Activated CD8-positive, alpha-beta T cell treated with anti-CD3 and anti-CD28 coated beads, Interleukin-2, amount 10 ng/mL, durations not matched to agents 7 days and 5 days (primary cell): ENCODE results near the gene ZNF311. TPM values are rescaled to one million over a fixed set of nuclear protein-coding genes. Genes with fewer than 3 reads are reported as not detected.
A peak's percentile ranks its signal among the peaks of the same experiment; 100 is the strongest.

Source experiments
- ATAC-seq: fragments of 150-1000 bp; cut with Tn5 transposase; one replicate; pipeline ENCODE4 v1.10.0; 2021; ENCODE audit warnings: moderate library complexity
- CTCF ChIA-PET: fragments of 350-600 bp; sonication (Branson Sonifier 250); formaldehyde crosslinking; loops from one replicate; lab custom pipeline; 2021; ENCODE audit warnings: antibody characterized with exemption; lab: Charles Lee
- POLR2A ChIA-PET: fragments of 350-600 bp; sonication (Branson Sonifier 250); formaldehyde crosslinking; loops from one replicate; lab custom pipeline; 2021; ENCODE audit warnings: antibody characterized with exemption; lab: Charles Lee
- DNase-seq: peaks from one replicate; pipeline ENCODE4 v3.0.0-alpha.2; 2020
- H3K27ac Mint-ChIP-seq: one replicate; pipeline ENCODE4 v1.8.0; 2021; ENCODE audit warnings: mild to moderate bottlenecking, mixed read lengths
- H3K27me3 Mint-ChIP-seq: one replicate; pipeline ENCODE4 v1.8.0; 2021; ENCODE audit warnings: low read depth, mixed read lengths
- H3K36me3 Mint-ChIP-seq: one replicate; pipeline ENCODE4 v1.8.0; 2021; ENCODE audit warnings: low read depth, mixed read lengths
- H3K4me1 Mint-ChIP-seq: one replicate; pipeline ENCODE4 v1.8.0; 2021; ENCODE audit warnings: low read depth, mixed read lengths
- H3K4me3 Mint-ChIP-seq: one replicate; pipeline ENCODE4 v1.8.0; 2021; ENCODE audit warnings: mild to moderate bottlenecking, mixed read lengths
- H3K9me3 Mint-ChIP-seq: one replicate; pipeline ENCODE4 v1.8.0; 2022; ENCODE audit warnings: mixed read lengths; ENCODE audit not compliant: insufficient read depth
- total RNA-seq, 2 experiments: library from RNA; stranded (reverse); gene quantifications; one replicate each; pipeline ENCODE4 v1.2.3, GENCODE V29; 2021

ZNF311 gene
- under 1 TPM; 0.39 to 0.40 TPM for total RNA-seq

GRCh38 chr6:29005183-29005885, at the start of gene ZNF311:
TSS of gene ZNF311 (minus strand) at chr6:29005315. CDS start at chr6:29003954, 1,361 bp downstream.
- peak within 1 kb of the TSS; percentile 89 for H3K27ac Mint-ChIP-seq
- ChIA-PET POLR2A (interaction anchor here (1.0 kb wide), 1 partner anchor 11 kb away, joined by 3 read pairs; no protein-coding TSS in a partner anchor), CTCF (interaction anchor here (0.6 to 2.9 kb wide), 3 partner anchors 11 to 308 kb away, joined by 3 to 12 read pairs (median 5); no protein-coding TSS in a partner anchor)

GRCh38 chr6:29051680-29052079, 46.6 kb upstream of the ZNF311 start:
- Mint-ChIP-seq H3K27me3 (peaks cover 17% of the 10 kb centered on the region), H3K36me3 (no peaks in the 10 kb centered on the region), H3K4me3 (no peak overlapping the region), H3K4me1 (no peaks in the 10 kb centered on the region), H3K9me3 (no peaks in the 10 kb centered on the region), H3K27ac (no peak overlapping the region)
- no peak for DNase-seq
- ATAC-seq = no peak
- ChIA-PET POLR2A (no interaction called here), CTCF (no interaction called here)

More at GRCh38 chr6:29005183-29005885, at the start of gene ZNF311:
- Mint-ChIP-seq H3K4me1 (peaks cover 21% of the 10 kb centered on the region), H3K9me3 (peaks cover 12% of the 10 kb centered on the region), H3K27me3 (peaks cover 14% of the 10 kb centered on the region), H3K4me3 (peak within 1 kb of the TSS; percentile 80), H3K36me3 (peaks cover 18% of the 10 kb centered on the region)
- DNase-seq (peak; percentile 62), ATAC-seq (peak; percentile 92)

GRCh38 chr6:29045075-29045474, 40.0 kb upstream of the ZNF311 start, which contains the start of gene OR2W1:
TSS of gene OR2W1 (minus strand) at chr6:29045175. CDS start at chr6:29045175, 0 bp downstream.
- no peak within 1 kb of the TSS for H3K27ac Mint-ChIP-seq
- POLR2A ChIA-PET = no interaction called here

GRCh38 chr6:29035951-29036350, 30.8 kb upstream of the ZNF311 start:
- Mint-ChIP-seq H3K27me3 (peaks cover 20% of the 10 kb centered on the region), H3K4me3 (no peak overlapping the region), H3K9me3 (no peaks in the 10 kb centered on the region), H3K4me1 (no peaks in the 10 kb centered on the region), H3K36me3 (no peaks in the 10 kb centered on the region), H3K27ac (no peak overlapping the region)
- ATAC-seq (no peak), DNase-seq (no peak)
- ChIA-PET POLR2A (no interaction called here), CTCF (no interaction called here)

More at GRCh38 chr6:29045075-29045474, 40.0 kb upstream of the ZNF311 start, which contains the start of gene OR2W1:
- DNase-seq (no peak), ATAC-seq (no peak)
- peaks cover 20% of the 10 kb centered on the region for H3K27me3 Mint-ChIP-seq
- H3K9me3 Mint-ChIP-seq = no peaks in the 10 kb centered on the region
- H3K4me3 Mint-ChIP-seq = no peak within 1 kb of the TSS
- H3K36me3 Mint-ChIP-seq = no peaks in the 10 kb centered on the region
- CTCF ChIA-PET = no interaction called here
- no peaks in the 10 kb centered on the region for H3K4me1 Mint-ChIP-seq

GRCh38 chr6:29028821-29029220, 23.7 kb upstream of the ZNF311 start:
- H3K27me3 Mint-ChIP-seq = peaks cover 43% of the 10 kb centered on the region
- POLR2A ChIA-PET = no interaction called here
- no peaks in the 10 kb centered on the region for H3K9me3 Mint-ChIP-seq
- no peak overlapping the region for H3K27ac Mint-ChIP-seq
- ATAC-seq (no peak), DNase-seq (no peak)
- no peak overlapping the region for H3K4me3 Mint-ChIP-seq
- CTCF ChIA-PET = no interaction called here
- H3K4me1 Mint-ChIP-seq = no peaks in the 10 kb centered on the region
- no peaks in the 10 kb centered on the region for H3K36me3 Mint-ChIP-seq

GRCh38 chr6:29025927-29026585, 20.9 kb upstream of the ZNF311 start:
- no peaks in the 10 kb centered on the region for H3K4me1 Mint-ChIP-seq
- H3K27ac Mint-ChIP-seq = no peak overlapping the region
- H3K9me3 Mint-ChIP-seq = no peaks in the 10 kb centered on the region
- H3K4me3 Mint-ChIP-seq = no peak overlapping the region
- no peak for DNase-seq
- ChIA-PET POLR2A (no interaction called here), CTCF (no interaction called here)
- H3K27me3 Mint-ChIP-seq = peaks cover 54% of the 10 kb centered on the region
- H3K36me3 Mint-ChIP-seq = no peaks in the 10 kb centered on the region
- ATAC-seq = no peak

GRCh38 chr6:29021434-29021833, 16.3 kb upstream of the ZNF311 start:
- H3K4me1 Mint-ChIP-seq = peaks cover 3% of the 10 kb centered on the region
- no peaks in the 10 kb centered on the region for H3K9me3 Mint-ChIP-seq
- ATAC-seq (no peak), DNase-seq (no peak)
- CTCF ChIA-PET = interaction anchor here (2.9 kb wide), 1 partner anchor 183 kb away, joined by 18 read pairs; no protein-coding TSS in a partner anchor
- no peaks in the 10 kb centered on the region for H3K36me3 Mint-ChIP-seq
- no peak overlapping the region for H3K4me3 Mint-ChIP-seq
- no peak overlapping the region for H3K27ac Mint-ChIP-seq
- H3K27me3 Mint-ChIP-seq = peaks cover 41% of the 10 kb centered on the region
- POLR2A ChIA-PET = no interaction called here

GRCh38 chr6:29019629-29020028, 14.5 kb upstream of the ZNF311 start:
- H3K4me1 Mint-ChIP-seq = peaks cover 12% of the 10 kb centered on the region
- peaks cover 4% of the 10 kb centered on the region for H3K36me3 Mint-ChIP-seq
- ATAC-seq (no peak), DNase-seq (no peak)
- H3K27ac Mint-ChIP-seq = no peak overlapping the region
- H3K9me3 Mint-ChIP-seq = peaks cover 5% of the 10 kb centered on the region
- CTCF ChIA-PET = interaction anchor here (2.9 kb wide), 1 partner anchor 182 kb away, joined by 18 read pairs; no protein-coding TSS in a partner anchor
- peaks cover 31% of the 10 kb centered on the region for H3K27me3 Mint-ChIP-seq
- H3K4me3 Mint-ChIP-seq = no peak overlapping the region
- POLR2A ChIA-PET = no interaction called here

GRCh38 chr6:29017428-29017802, 12.3 kb upstream of the ZNF311 start:
- ATAC-seq = no peak
- no peak overlapping the region for H3K27ac Mint-ChIP-seq
- H3K27me3 Mint-ChIP-seq = peaks cover 34% of the 10 kb centered on the region

GRCh38 chr6:29016559-29017427, 11.7 kb upstream of the ZNF311 start:
- ATAC-seq (peak; percentile 90), DNase-seq (peak; percentile 90)
- H3K27ac Mint-ChIP-seq = peak overlapping the region; percentile 83
- H3K36me3 Mint-ChIP-seq = peaks cover 4% of the 10 kb centered on the region
- peaks cover 5% of the 10 kb centered on the region for H3K9me3 Mint-ChIP-seq
- ChIA-PET POLR2A (interaction anchor here (0.6 to 1.0 kb wide), 5 partner anchors 11 to 1121 kb away, joined by 3 to 6 read pairs (median 3); partner anchors contain the start of gene ZNF311), CTCF (interaction anchor here (0.6 to 8.1 kb wide), 38 partner anchors 10 to 572 kb away, joined by 3 to 165 read pairs (median 6); partner anchors contain the start of gene TRIM27)
- peaks cover 15% of the 10 kb centered on the region for H3K4me1 Mint-ChIP-seq
- peaks cover 32% of the 10 kb centered on the region for H3K27me3 Mint-ChIP-seq
- H3K4me3 Mint-ChIP-seq = peak overlapping the region; percentile 83

More at GRCh38 chr6:29017428-29017802, 12.3 kb upstream of the ZNF311 start:
- no peak for DNase-seq
- H3K36me3 Mint-ChIP-seq = peaks cover 4% of the 10 kb centered on the region
- POLR2A ChIA-PET = no interaction called here
- CTCF ChIA-PET = interaction anchor here (0.9 kb wide), 1 partner anchor 240 kb away, joined by 3 read pairs; no protein-coding TSS in a partner anchor
- H3K4me3 Mint-ChIP-seq = peak overlapping the region; percentile 83
- H3K4me1 Mint-ChIP-seq = peaks cover 12% of the 10 kb centered on the region
- H3K9me3 Mint-ChIP-seq = peaks cover 5% of the 10 kb centered on the region
